HG02981 (cell line): ENCODE results near the gene RALGAPA2.

Experiments used
- ATAC-seq: cut with Tn5 transposase; IDR thresholded peaks from one replicate; pipeline ENCODE4 v1.9.1; 2021; ENCODE audit warnings: mild to moderate bottlenecking, moderate library complexity; ENCODE audit not compliant: unreplicated experiment

Gene RALGAPA2

GRCh38 chr20:20386192-20386591 is 326.3 kb downstream of the RALGAPA2 start:
- no peak for ATAC-seq

- ATAC-seq = no peak
These were observed 336.6 kb downstream of the RALGAPA2 start for GRCh38 chr20:20375862-20376261.

- no peak for ATAC-seq
These were observed 339.3 kb downstream of the RALGAPA2 start for GRCh38 chr20:20373091-20373571.

GRCh38 chr20:20371681-20372080 is 340.8 kb downstream of the RALGAPA2 start:
- no peak for ATAC-seq

GRCh38 chr20:20371083-20371482 is 341.4 kb downstream of the RALGAPA2 start:
- no peak for ATAC-seq

GRCh38 chr20:20370094-20370575 is 342.3 kb downstream of the RALGAPA2 start:
- ATAC-seq = no peak

GRCh38 chr20:20369250-20370093 is 343.0 kb downstream of the RALGAPA2 start:
- no peak for ATAC-seq

GRCh38 chr20:20368418-20369249 is 343.8 kb downstream of the RALGAPA2 start:
- ATAC-seq = no peak

- ATAC-seq = no peak
These were observed 344.6 kb downstream of the RALGAPA2 start, which contains the start of gene INSM1 for GRCh38 chr20:20367575-20368417. Gene INSM1 (plus strand): TSS chr20:20368104. CDS start chr20:20368268, 164 bp downstream.

- no peak for ATAC-seq
These were observed 345.4 kb downstream of the RALGAPA2 start for GRCh38 chr20:20366876-20367574.

GRCh38 chr20:20366551-20366875 is 345.9 kb downstream of the RALGAPA2 start:
- no peak for ATAC-seq

GRCh38 chr20:20365480-20366161 is 346.8 kb downstream of the RALGAPA2 start:
- no peak for ATAC-seq

- no peak for ATAC-seq
These were observed 347.6 kb downstream of the RALGAPA2 start for GRCh38 chr20:20364593-20365479.

- ATAC-seq = no peak
These were observed 348.4 kb downstream of the RALGAPA2 start for GRCh38 chr20:20363799-20364592.

GRCh38 chr20:20363434-20363798 is 349.0 kb downstream of the RALGAPA2 start:
- no peak for ATAC-seq

- no peak for ATAC-seq
These were observed 349.5 kb downstream of the RALGAPA2 start for GRCh38 chr20:20362774-20363433.

GRCh38 chr20:20360464-20360863 is 352.0 kb downstream of the RALGAPA2 start:
- ATAC-seq = peak; percentile 74
